Left ventricle myocardium superior (tissue), 1 donor: Measurements from ENCODE around the gene FAM221B. TPM values are rescaled to one million over a fixed set of nuclear protein-coding genes. Genes with fewer than 3 reads are reported as not detected.

Source experiments
- ATAC-seq: fragments of 200-7000 bp; cut with Tn5 transposase; one replicate; pipeline ENCODE4 v1.9.1; 2020; ENCODE audit warnings: mild to moderate bottlenecking, moderate library complexity
- DNase-seq: peaks from one replicate; pipeline ENCODE4 v3.0.0-alpha.2; 2020
- intact Hi-C: fragments of 100-400 bp; cut with micrococcal nuclease; formaldehyde crosslinking; loops from one replicate; pipeline ENCODE4 v1.11.0; 2022
- total RNA-seq: library from RNA; stranded (reverse); fragmentation: NEBNext Ultra II Directional; extraction: Animal tissue kit (Norgen Biotek cat#: 25700); gene quantifications from one replicate; pipeline ENCODE4 v1.2.1, GENCODE V29; 2021
- donor health status: DM: no; HTN: yes; CAD: no; lungs with severe emphysema.

Gene FAM221B
- total RNA-seq, 1 donor from 2014 or later = not detected

- ATAC-seq (peak; percentile 92), DNase-seq (no peak)
- intact Hi-C loops = no loop called here
Observed at GRCh38 chr9:35771075-35771433, 57.5 kb downstream of the FAM221B start.

- no peak for ATAC-seq
- no peak for DNase-seq
- intact Hi-C loops = no loop called here
Observed at GRCh38 chr9:35769763-35770162, 58.8 kb downstream of the FAM221B start.

- intact Hi-C loops = no loop called here
- no peak for DNase-seq
- ATAC-seq = no peak
Observed at GRCh38 chr9:35767458-35767857, 61.1 kb downstream of the FAM221B start.

GRCh38 chr9:35766997-35767396, 61.5 kb downstream of the FAM221B start:
- ATAC-seq (no peak), DNase-seq (no peak)
- intact Hi-C loops = no loop called here

Other genes starting within 250 kb of the FAM221B start
- gene TESK1, start 223.5 kb downstream of the FAM221B start, total RNA-seq = 28.8 TPM
- gene CD72, start 210.3 kb downstream of the FAM221B start, total RNA-seq = 0.77 TPM
- gene SIT1, start 177.8 kb downstream of the FAM221B start, total RNA-seq = 0.32 TPM
- 16,495 TPM for gene RMRP, start 170.7 kb downstream of the FAM221B start, total RNA-seq
- gene CCDC107, start 170.4 kb downstream of the FAM221B start, total RNA-seq = 45.6 TPM
- gene ARHGEF39, start 163.5 kb downstream of the FAM221B start, total RNA-seq = 0.45 TPM
- 0.64 TPM for gene CA9, start 154.8 kb downstream of the FAM221B start, total RNA-seq
- 1,217 TPM for gene TPM2, start 138.8 kb downstream of the FAM221B start, total RNA-seq
- gene TLN1, start 96.5 kb downstream of the FAM221B start, total RNA-seq = 243 TPM
- gene CREB3, start 96.1 kb downstream of the FAM221B start, total RNA-seq = 19.4 TPM
- 90.2 TPM for gene GBA2, start 79.5 kb downstream of the FAM221B start, total RNA-seq
- 32.4 TPM for gene RGP1, start 79.4 kb downstream of the FAM221B start, total RNA-seq
- gene MSMP, start 74.5 kb downstream of the FAM221B start, total RNA-seq = not detected
- 24.6 TPM for gene NPR2, start 37.1 kb downstream of the FAM221B start, total RNA-seq
- 3.2 TPM for gene SPAG8, start 16.5 kb downstream of the FAM221B start, total RNA-seq
- 75.8 TPM for gene HINT2, start 13.7 kb downstream of the FAM221B start, total RNA-seq
- gene TMEM8B, start 496 bp upstream of the FAM221B start, total RNA-seq = 15.9 TPM
- not detected for gene OR13J1, start 41.7 kb upstream of the FAM221B start, total RNA-seq
- gene HRCT1, start 77.5 kb upstream of the FAM221B start, total RNA-seq = 9.0 TPM
- gene SPAAR, start 80.8 kb upstream of the FAM221B start, total RNA-seq = 9.8 TPM
- gene OR2S2, start 129.4 kb upstream of the FAM221B start, total RNA-seq = not detected
- 4.5 TPM for gene RECK, start 208.2 kb upstream of the FAM221B start, total RNA-seq